Head of caudate nucleus (tissue), 42 donors: Measurements from ENCODE around the gene KLHL36.

Experiments used
- DNase-seq, 42 donors: peaks; one replicate each; pipeline versions ENCODE4 v3.0.0 to v3.0.0-alpha.2; 2020 to 2021; ENCODE audit warnings: mixed read lengths in 7 of 42
- intact Hi-C: fragments of 100-400 bp; cut with DNase I; formaldehyde crosslinking; loops from one replicate; pipeline ENCODE4 v1.15.0; 2022

The KLHL36 gene

GRCh38 chr16:84638231-84638806, 10.0 kb upstream of the KLHL36 start:
- intact Hi-C loops = no loop called here

DNA sequence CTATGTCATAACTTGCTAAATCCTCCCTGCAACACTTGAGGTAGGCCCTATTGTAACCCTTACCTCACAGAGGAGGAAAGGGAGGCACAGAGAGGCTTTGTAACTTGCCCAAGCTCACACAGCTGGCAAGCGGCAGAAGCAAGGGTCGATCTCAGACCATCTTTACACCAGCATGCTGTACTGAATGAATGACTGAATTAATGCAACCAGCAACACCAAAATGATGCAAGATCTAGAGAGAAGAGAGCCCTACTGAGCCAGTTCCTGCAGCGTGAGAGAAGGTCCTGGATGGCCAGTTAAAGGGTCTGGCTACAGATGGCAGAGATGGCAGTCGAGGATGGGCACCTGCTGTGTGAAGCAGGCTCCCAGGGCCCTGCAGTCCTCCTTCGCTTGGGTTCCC, 8.2 kb upstream of the KLHL36 start:
- no peak for DNase-seq
- intact Hi-C loops = no loop called here

More at GRCh38 chr16:84638231-84638806, 10.0 kb upstream of the KLHL36 start:
- no peak for DNase-seq

DNA sequence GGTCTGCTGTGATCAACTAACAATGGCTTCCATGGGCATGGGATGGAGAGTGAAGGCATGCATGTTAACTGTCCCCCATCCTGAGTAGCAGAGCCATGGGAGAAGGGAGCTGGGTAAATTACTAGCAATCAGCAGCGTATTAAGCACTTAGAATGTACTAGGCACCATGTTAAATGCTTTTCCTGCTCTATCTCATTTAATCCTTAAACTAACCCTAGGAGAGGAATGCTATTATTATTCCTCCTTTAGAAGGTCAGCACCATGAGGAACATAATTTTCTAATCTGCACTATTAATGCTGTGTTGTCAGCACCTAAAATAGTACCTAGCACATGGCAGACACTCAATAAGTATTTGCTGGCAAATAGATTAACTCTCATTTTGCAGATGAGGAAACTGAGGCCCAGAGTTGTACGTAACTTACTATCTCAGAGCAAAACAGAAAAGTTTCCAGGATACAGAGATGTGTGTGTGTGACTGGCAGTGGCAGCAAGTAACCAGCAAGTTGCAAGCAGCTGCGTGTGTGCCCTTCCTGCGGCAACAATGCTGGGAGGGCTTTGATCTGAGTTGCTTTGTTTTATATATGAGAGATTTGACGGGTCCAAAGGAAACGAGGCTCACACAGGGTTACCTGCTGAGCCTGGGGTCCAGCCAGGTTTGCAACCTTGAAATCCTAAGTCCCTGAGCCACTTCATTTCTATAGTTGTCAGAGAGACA, 6.5 kb upstream of the KLHL36 start:
- DNase-seq = no peak
- intact Hi-C loops = no loop called here

DNA sequence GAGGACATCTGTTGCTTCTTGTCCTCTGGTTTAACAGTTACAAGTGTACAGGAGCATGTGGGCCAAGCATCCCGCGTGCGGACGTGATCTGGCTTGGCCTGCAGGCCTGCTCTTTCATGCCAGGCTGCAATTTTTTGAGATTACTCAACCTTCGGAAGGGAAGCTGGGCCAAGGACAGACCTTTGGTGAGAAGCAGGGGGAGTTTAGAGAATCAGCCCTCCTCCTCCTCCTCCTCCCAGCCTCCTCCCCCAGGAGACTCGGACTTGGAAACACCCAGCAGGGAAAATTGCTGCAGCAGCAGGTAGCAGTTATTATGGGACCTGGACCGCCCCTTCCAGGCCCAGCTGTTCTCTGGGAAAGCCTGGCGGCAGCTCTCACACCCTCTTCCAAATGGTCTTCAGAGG, 5.1 kb upstream of the KLHL36 start:
- peak in 4 of 42 donors; percentile 18 to 45 (median 36) for DNase-seq
- intact Hi-C loops = no loop called here

DNA sequence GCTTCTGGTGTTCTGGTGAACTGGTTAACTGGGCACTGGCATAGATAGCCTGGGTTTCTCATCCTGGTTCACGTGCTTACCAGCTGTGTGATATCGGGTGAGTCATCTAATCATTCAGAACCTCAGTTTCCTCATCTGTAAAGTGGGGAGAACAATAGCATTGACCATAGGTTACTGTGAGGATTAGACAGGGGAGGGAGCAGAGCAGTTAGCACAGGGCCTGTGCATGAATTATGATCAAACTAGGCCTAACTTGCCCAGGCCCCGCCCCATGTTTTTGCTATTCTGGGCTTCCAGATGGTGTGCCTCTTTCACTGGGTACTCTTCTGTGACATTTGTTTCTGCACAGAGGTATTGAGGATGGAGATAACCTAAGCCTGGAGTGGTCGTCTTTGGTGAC, 4.6 kb upstream of the KLHL36 start:
- intact Hi-C loops = no loop called here

DNA sequence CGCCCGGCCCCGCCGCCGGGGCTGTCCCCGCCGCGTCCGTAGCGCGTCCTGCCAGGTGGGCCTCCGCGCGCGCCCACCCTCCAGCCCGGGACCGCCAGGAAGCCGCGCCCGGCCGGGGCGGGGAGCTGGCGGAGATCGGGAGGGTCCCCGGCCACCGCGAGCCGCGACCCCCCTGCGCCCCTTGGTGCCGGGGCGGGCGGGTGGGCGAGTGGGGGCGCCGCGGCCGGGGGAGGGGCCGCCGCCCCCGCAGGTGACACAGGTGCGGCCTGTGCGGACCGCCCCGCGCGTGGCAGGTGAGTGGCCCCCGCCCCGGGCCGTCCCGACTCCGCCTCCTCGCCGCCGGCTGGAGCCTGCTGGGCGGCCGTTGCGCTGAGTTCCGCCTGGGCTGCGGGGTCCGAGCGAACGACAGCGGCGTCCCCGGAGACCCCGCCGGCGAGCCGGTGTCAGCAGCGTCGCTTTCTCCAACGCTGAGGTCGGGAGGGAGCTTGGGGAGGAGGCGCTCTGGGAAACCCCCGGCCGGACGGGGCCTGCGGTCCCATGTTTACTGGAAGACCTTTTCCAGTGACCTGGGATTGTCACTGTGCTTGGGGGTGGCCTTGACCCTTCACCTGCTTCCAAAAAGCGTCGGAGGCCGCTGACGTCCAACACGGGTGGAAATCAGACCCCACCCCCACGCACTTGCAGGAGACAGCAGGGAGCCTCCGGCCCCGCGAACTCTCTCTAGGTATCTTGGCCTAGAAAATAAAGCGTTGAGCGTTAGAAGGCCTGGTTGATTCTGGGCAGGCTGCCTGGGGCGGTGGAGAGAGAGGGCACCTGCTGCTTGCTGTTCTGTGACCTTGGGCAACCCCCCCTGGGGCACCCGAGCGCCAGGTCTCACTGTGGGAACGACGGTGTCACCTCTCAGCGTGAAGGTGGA, 542 bp downstream of the KLHL36 start:
- intact Hi-C loops = no loop called here
- DNase-seq = peak in 23 of 42 donors; percentile 9 to 53 (median 29)

More for the DNA sequence above, 4.6 kb upstream of the KLHL36 start:
- DNase-seq = no peak

- no peak for DNase-seq
- intact Hi-C loops = no loop called here
Measured at GRCh38 chr16:84649511-84649861, 1.2 kb downstream of the KLHL36 start.

- no peak for DNase-seq
Measured at GRCh38 chr16:84650062-84650991, 2.0 kb downstream of the KLHL36 start.

GRCh38 chr16:84652566-84652965, 4.3 kb downstream of the KLHL36 start:
- intact Hi-C loops = no loop called here
- DNase-seq = no peak

More at GRCh38 chr16:84650062-84650991, 2.0 kb downstream of the KLHL36 start:
- intact Hi-C loops = no loop called here

GRCh38 chr16:84654238-84654637, 5.9 kb downstream of the KLHL36 start:
- DNase-seq = no peak
- intact Hi-C loops = no loop called here

DNA sequence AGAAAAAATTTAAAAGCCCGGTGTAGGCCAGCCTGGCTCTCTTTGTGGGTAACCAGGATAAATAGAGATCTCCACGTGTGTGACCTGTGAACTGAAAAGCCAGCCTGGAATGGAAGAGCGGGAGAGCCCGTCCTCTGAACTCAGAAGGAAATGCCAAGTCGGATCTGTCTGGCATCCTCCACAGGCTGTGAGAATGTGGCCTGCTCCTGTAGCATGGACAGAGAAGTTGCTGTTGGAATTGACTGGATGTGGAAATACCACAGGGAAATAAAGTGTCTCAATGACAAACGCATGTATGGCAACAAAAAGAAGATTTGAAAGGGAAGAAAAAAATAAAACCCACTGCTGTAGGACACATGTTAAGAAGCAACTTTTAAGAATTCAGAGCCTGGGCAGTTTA, 6.7 kb downstream of the KLHL36 start:
- intact Hi-C loops = no loop called here
- DNase-seq = no peak

DNA sequence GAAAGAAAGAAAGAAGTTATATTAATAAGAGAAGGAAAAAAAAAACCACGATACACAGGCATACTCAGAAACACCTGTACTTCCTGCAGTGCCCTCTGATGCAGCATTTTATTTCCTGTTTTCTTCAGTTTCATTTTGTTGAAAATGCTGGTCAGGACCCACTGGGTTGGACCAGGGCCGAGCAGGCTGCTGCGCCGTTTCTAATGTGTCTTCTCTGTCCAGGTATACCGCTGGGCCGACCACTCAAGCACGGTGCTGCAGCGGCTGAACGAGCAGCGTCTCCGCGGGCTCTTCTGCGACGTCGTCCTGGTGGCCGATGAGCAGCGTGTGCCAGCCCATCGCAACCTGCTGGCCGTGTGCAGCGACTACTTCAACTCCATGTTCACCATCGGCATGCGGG, 8.3 kb downstream of the KLHL36 start:
- DNase-seq = no peak
- intact Hi-C loops = no loop called here

GRCh38 chr16:84657229-84657837, 9.0 kb downstream of the KLHL36 start:
- intact Hi-C loops = no loop called here
- DNase-seq = no peak

DNA sequence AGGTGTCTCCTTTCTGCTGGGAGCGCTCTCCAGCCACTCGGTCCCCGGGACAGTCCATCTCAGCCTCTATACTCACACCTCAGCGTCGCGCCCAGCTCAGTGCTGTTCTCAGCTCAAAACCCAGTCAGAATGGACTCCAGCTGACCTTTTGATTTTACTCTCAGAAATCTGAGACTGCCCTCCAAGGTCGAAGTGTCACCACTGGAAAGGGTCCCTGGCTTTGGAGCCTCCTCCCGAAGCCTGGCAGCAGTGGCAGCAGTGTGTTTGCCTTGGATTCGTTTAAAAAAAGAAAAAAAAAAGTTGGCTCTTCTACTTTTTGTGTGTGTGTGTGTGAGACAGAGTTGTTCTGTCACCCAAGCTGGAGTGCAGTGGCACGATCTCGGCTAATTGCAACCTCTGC, 10.4 kb downstream of the KLHL36 start:
- intact Hi-C loops = no loop called here
- DNase-seq = no peak

DNA sequence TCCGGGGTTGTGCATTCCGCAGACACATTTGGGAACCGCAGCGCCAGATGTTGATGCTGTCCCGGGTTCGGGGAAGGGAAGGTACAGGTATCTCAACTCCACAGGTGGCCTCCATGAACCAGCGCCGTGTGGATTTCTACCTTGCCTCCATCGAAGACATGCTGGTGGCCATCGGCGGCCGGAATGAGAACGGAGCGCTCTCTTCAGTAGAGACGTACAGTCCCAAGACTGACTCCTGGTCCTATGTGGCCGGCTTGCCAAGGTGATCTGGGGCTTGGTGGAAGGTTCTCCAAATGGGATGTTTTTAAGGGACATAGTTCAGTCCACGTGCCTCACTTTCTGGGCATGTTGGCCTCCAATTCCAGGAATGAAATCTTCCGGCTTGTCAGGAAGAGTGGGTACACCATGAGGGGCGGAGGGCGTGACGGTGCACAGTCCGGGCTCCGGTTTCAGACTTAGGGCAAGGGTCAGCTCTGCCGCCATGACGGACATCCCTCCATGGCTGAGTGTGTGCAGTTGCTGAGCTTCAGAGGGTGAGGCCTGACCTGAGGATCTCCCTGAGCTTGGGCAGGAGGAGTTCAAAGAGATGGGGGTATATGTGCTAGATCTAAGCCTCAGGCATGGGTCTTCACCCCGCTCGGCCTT, 11.5 kb downstream of the KLHL36 start:
- no peak for DNase-seq
- intact Hi-C loops = no loop called here

DNA sequence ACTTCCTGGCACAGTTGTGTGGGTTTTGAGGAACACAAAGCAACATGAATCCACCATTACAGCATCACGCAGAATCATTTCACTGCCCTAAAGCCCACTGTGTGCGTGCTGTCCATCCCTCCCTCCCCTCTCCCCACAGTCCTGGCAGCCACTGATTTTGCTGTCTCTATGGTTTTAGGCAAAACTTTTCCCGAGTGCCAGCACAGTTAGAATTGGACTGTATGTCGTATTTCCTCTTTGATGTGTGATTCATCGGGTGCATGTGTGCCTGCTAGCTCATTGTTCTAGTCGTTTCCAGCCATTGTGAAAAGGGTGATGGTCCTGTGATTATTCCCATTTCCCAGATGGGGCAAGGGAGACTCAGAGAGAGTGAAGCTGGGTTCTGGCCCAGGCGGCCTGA, 12.7 kb downstream of the KLHL36 start:
- intact Hi-C loops = no loop called here

DNA sequence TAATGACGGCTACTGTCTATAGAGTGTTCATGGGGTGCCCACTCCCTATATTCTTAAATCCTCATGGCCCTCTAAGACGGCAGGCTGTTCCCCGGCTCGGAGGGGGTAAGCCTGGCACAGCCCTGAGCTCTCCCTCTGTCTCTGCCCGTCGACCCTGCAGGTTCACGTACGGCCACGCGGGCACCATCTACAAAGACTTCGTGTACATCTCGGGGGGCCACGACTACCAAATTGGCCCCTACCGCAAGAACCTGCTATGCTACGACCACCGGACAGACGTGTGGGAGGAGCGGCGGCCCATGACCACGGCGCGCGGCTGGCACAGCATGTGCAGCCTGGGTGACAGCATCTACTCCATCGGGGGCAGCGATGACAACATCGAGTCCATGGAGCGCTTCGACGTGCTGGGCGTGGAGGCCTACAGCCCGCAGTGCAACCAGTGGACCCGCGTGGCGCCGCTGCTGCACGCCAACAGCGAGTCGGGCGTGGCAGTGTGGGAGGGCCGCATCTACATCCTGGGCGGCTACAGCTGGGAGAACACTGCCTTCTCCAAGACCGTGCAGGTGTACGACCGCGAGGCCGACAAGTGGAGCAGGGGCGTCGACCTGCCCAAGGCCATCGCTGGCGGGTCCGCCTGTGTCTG, 13.2 kb downstream of the KLHL36 start:
- intact Hi-C loops = no loop called here
- DNase-seq = no peak

More for the DNA sequence above, 12.7 kb downstream of the KLHL36 start:
- DNase-seq = no peak

DNA sequence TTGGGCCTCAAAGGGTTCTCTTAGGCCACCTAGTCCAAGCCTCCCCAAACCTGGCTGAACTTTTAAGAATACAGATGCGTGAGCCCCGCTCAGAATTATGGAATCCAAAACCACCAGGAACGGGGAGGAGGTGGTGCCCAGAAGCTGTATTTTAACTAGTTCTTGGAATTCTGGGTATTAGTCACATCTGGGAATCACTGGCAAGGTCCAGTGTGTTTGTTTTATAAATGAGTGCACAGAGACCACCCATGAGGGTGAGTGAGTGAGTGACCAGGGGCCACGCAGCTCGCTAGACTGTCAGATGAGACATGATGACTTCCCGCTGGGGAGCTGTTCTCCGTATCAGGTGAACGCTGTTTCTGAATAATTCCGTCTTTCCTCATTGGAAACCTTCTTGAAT, 14.2 kb downstream of the KLHL36 start:
- DNase-seq = no peak
- intact Hi-C loops = no loop called here
